ENCODE results near the gene ACKR2. TPM values are rescaled to one million over a fixed set of nuclear protein-coding genes. Genes with fewer than 3 reads are reported as not detected.

ACKR2 gene
- total RNA-seq, 2 experiments from 2014 or later = 2.0 to 2.3 TPM

GRCh38 chr3:42843713-42844411, 34.6 kb downstream of the ACKR2 start:
- no peak overlapping the region for H3K4me3 Mint-ChIP-seq
- H3K27ac Mint-ChIP-seq = no peak overlapping the region
- no peak for DNase-seq
- ChIA-PET POLR2A (no interaction called here), CTCF (interaction anchor here (1.3 to 1.6 kb wide), 2 partner anchors 13 to 37 kb away, joined by 5 read pairs; no protein-coding TSS in a partner anchor)
- no peaks in the 10 kb centered on the region for H3K36me3 Mint-ChIP-seq (ENCODE audit: low read depth)
- H3K9me3 Mint-ChIP-seq = no peaks in the 10 kb centered on the region
- peaks cover 17% of the 10 kb centered on the region for H3K4me1 Mint-ChIP-seq
- H3K27me3 Mint-ChIP-seq = peaks cover 2% of the 10 kb centered on the region

- CTCF ChIA-PET = interaction anchor here (1.6 kb wide), 1 partner anchor 37 kb away, joined by 5 read pairs; no protein-coding TSS in a partner anchor
These were observed 35.1 kb downstream of the ACKR2 start for GRCh38 chr3:42844412-42844713.

GRCh38 chr3:42844815-42845214, 35.6 kb downstream of the ACKR2 start:
- Mint-ChIP-seq H3K4me3 (no peak overlapping the region), H3K27me3 (peaks cover 2% of the 10 kb centered on the region), H3K36me3 (ENCODE audit: low read depth) (no peaks in the 10 kb centered on the region), H3K9me3 (no peaks in the 10 kb centered on the region), H3K4me1 (peaks cover 17% of the 10 kb centered on the region), H3K27ac (no peak overlapping the region)
- DNase-seq = no peak
- ChIA-PET CTCF (interaction anchor here (1.6 kb wide), 1 partner anchor 36 kb away, joined by 5 read pairs; no protein-coding TSS in a partner anchor), POLR2A (no interaction called here)

More at GRCh38 chr3:42844412-42844713, 35.1 kb downstream of the ACKR2 start:
- H3K36me3 Mint-ChIP-seq (ENCODE audit: low read depth) = no peaks in the 10 kb centered on the region
- H3K4me3 Mint-ChIP-seq = no peak overlapping the region
- POLR2A ChIA-PET = no interaction called here
- no peak for DNase-seq
- H3K4me1 Mint-ChIP-seq = peaks cover 17% of the 10 kb centered on the region
- no peak overlapping the region for H3K27ac Mint-ChIP-seq
- no peaks in the 10 kb centered on the region for H3K9me3 Mint-ChIP-seq
- peaks cover 2% of the 10 kb centered on the region for H3K27me3 Mint-ChIP-seq

GRCh38 chr3:42846685-42847522, 37.7 kb downstream of the ACKR2 start:
- no peaks in the 10 kb centered on the region for H3K9me3 Mint-ChIP-seq
- peaks cover 17% of the 10 kb centered on the region for H3K4me1 Mint-ChIP-seq
- H3K36me3 Mint-ChIP-seq (ENCODE audit: low read depth) = no peaks in the 10 kb centered on the region
- H3K4me3 Mint-ChIP-seq = peak overlapping the region; percentile 22
- peaks cover 2% of the 10 kb centered on the region for H3K27me3 Mint-ChIP-seq
- ChIA-PET CTCF (interaction anchor here (1.4 kb wide), 1 partner anchor 15 kb away, joined by 4 read pairs; no protein-coding TSS in a partner anchor), POLR2A (no interaction called here)
- peak overlapping the region; percentile 67 for H3K27ac Mint-ChIP-seq
- DNase-seq = peak; percentile 27

- no peaks in the 10 kb centered on the region for H3K9me3 Mint-ChIP-seq
- ChIA-PET POLR2A (interaction anchor here (0.5 kb wide), 1 partner anchor 121 kb away, joined by 3 read pairs; no protein-coding TSS in a partner anchor), CTCF (interaction anchor here (1.2 to 1.4 kb wide), 2 partner anchors 8 to 16 kb away, joined by 3 to 4 read pairs; no protein-coding TSS in a partner anchor)
- peak overlapping the region; percentile 16 for H3K27ac Mint-ChIP-seq
- peaks cover 20% of the 10 kb centered on the region for H3K4me1 Mint-ChIP-seq
- no peaks in the 10 kb centered on the region for H3K36me3 Mint-ChIP-seq (ENCODE audit: low read depth)
- no peak overlapping the region for H3K4me3 Mint-ChIP-seq
- peaks cover 2% of the 10 kb centered on the region for H3K27me3 Mint-ChIP-seq
- no peak for DNase-seq
These were observed 38.5 kb downstream of the ACKR2 start for GRCh38 chr3:42847731-42848130.

GRCh38 chr3:42849017-42849416, 39.8 kb downstream of the ACKR2 start:
- no peaks in the 10 kb centered on the region for H3K36me3 Mint-ChIP-seq (ENCODE audit: low read depth)
- DNase-seq = no peak
- CTCF ChIA-PET = no interaction called here

GRCh38 chr3:42850263-42850662, 41.0 kb downstream of the ACKR2 start:
- ChIA-PET CTCF (interaction anchor here (1.7 kb wide), 1 partner anchor 19 kb away, joined by 5 read pairs; no protein-coding TSS in a partner anchor), POLR2A (no interaction called here)
- H3K9me3 Mint-ChIP-seq = no peaks in the 10 kb centered on the region
- H3K27me3 Mint-ChIP-seq = no peaks in the 10 kb centered on the region
- peaks cover 20% of the 10 kb centered on the region for H3K4me1 Mint-ChIP-seq
- no peak overlapping the region for H3K27ac Mint-ChIP-seq
- no peak overlapping the region for H3K4me3 Mint-ChIP-seq
- H3K36me3 Mint-ChIP-seq (ENCODE audit: low read depth) = no peaks in the 10 kb centered on the region
- no peak for DNase-seq

More at GRCh38 chr3:42849017-42849416, 39.8 kb downstream of the ACKR2 start:
- POLR2A ChIA-PET = interaction anchor here (1.0 kb wide), 1 partner anchor 16 kb away, joined by 3 read pairs; no protein-coding TSS in a partner anchor
- no peaks in the 10 kb centered on the region for H3K9me3 Mint-ChIP-seq
- H3K27me3 Mint-ChIP-seq = no peaks in the 10 kb centered on the region
- H3K27ac Mint-ChIP-seq = no peak overlapping the region
- H3K4me1 Mint-ChIP-seq = peaks cover 20% of the 10 kb centered on the region
- H3K4me3 Mint-ChIP-seq = no peak overlapping the region

- POLR2A ChIA-PET = no interaction called here
- DNase-seq = no peak
- CTCF ChIA-PET = interaction anchor here (0.9 to 1.7 kb wide), 2 partner anchors 20 kb away, joined by 3 to 5 read pairs; no protein-coding TSS in a partner anchor
- no peaks in the 10 kb centered on the region for H3K9me3 Mint-ChIP-seq
- peaks cover 19% of the 10 kb centered on the region for H3K4me1 Mint-ChIP-seq
- H3K27ac Mint-ChIP-seq = no peak overlapping the region
- H3K4me3 Mint-ChIP-seq = no peak overlapping the region
- H3K36me3 Mint-ChIP-seq (ENCODE audit: low read depth) = no peaks in the 10 kb centered on the region
- H3K27me3 Mint-ChIP-seq = no peaks in the 10 kb centered on the region
These were observed 42.1 kb downstream of the ACKR2 start for GRCh38 chr3:42851228-42851834.

- CTCF ChIA-PET = interaction anchor here (0.9 to 1.1 kb wide), 2 partner anchors 21 to 29 kb away, joined by 3 read pairs; no protein-coding TSS in a partner anchor
- H3K9me3 Mint-ChIP-seq = no peaks in the 10 kb centered on the region
- no peak for DNase-seq
- no peak overlapping the region for H3K4me3 Mint-ChIP-seq
- peaks cover 5% of the 10 kb centered on the region for H3K27me3 Mint-ChIP-seq
- peaks cover 8% of the 10 kb centered on the region for H3K4me1 Mint-ChIP-seq
- no peak overlapping the region for H3K27ac Mint-ChIP-seq
- POLR2A ChIA-PET = no interaction called here
- no peaks in the 10 kb centered on the region for H3K36me3 Mint-ChIP-seq (ENCODE audit: low read depth)
These were observed 43.2 kb downstream of the ACKR2 start for GRCh38 chr3:42852441-42852840.

GRCh38 chr3:42853056-42853455, 43.8 kb downstream of the ACKR2 start:
- Mint-ChIP-seq H3K4me3 (no peak overlapping the region), H3K4me1 (peaks cover 3% of the 10 kb centered on the region), H3K27me3 (peaks cover 5% of the 10 kb centered on the region), H3K36me3 (ENCODE audit: low read depth) (no peaks in the 10 kb centered on the region), H3K27ac (no peak overlapping the region), H3K9me3 (no peaks in the 10 kb centered on the region)
- no peak for DNase-seq
- ChIA-PET CTCF (interaction anchor here (1.1 kb wide), 1 partner anchor 28 kb away, joined by 3 read pairs; no protein-coding TSS in a partner anchor), POLR2A (no interaction called here)

GRCh38 chr3:42853739-42854302, 44.6 kb downstream of the ACKR2 start:
- CTCF ChIA-PET = no interaction called here
- Mint-ChIP-seq H3K27me3 (peaks cover 10% of the 10 kb centered on the region), H3K27ac (no peak overlapping the region), H3K36me3 (ENCODE audit: low read depth) (no peaks in the 10 kb centered on the region), H3K9me3 (no peaks in the 10 kb centered on the region), H3K4me1 (peaks cover 3% of the 10 kb centered on the region), H3K4me3 (no peak overlapping the region)
- no peak for DNase-seq
- POLR2A ChIA-PET = no interaction called here

- no peak overlapping the region for H3K4me3 Mint-ChIP-seq
- CTCF ChIA-PET = no interaction called here
These were observed 45.9 kb downstream of the ACKR2 start for GRCh38 chr3:42855219-42855546.

More at GRCh38 chr3:42855219-42855546, 45.9 kb downstream of the ACKR2 start:
- H3K9me3 Mint-ChIP-seq = no peaks in the 10 kb centered on the region
- H3K4me1 Mint-ChIP-seq = peaks cover 3% of the 10 kb centered on the region
- POLR2A ChIA-PET = no interaction called here
- no peak overlapping the region for H3K27ac Mint-ChIP-seq
- H3K36me3 Mint-ChIP-seq (ENCODE audit: low read depth) = no peaks in the 10 kb centered on the region
- DNase-seq = no peak
- peaks cover 19% of the 10 kb centered on the region for H3K27me3 Mint-ChIP-seq
